HEK293 (cell line): ENCODE measurements around the gene ARCN1.

ENCODE experiments used
- CTCF ChIA-PET: fragments of 350-600 bp; formaldehyde crosslinking; extraction: SDS; loops from one replicate; lab custom pipeline; 2021; ENCODE audit warnings: antibody characterized with exemption; lab: Yijun Ruan, JAX
- POLR2A ChIA-PET: fragments of 300-600 bp; formaldehyde crosslinking; extraction: SDS; loops from one replicate; lab custom pipeline; 2020; ENCODE audit warnings: antibody characterized with exemption, inconsistent platforms; lab: Yijun Ruan, JAX
- H3K27ac ChIP-seq: fragments of 200-500 bp; sonication (Bioruptor generic); 2 replicates; pipeline ENCODE4 v1.5.1; 2014; ENCODE audit warnings: low read depth, low read length, control low read depth, inconsistent platforms; ENCODE audit errors: extremely low read depth
- H3K36me3 ChIP-seq, 2 experiments: fragments of 200-500 bp in 1 of 2; sonication (Bioruptor generic) in 1 of 2; 1 replicate in 1 of 2; 2 replicates in 1 of 2; pipeline ENCODE4 v1.5.1; 2014 to 2017; ENCODE audit warnings: inconsistent platforms in 2 of 2, low read length in 2 of 2; ENCODE audit not compliant: control insufficient read depth in 2 of 2, insufficient read depth in 1 of 2
- H3K4me1 ChIP-seq: fragments of 200-500 bp; sonication (Bioruptor generic); 2 replicates; pipeline ENCODE4 v1.5.1; 2014; ENCODE audit warnings: mild to moderate bottlenecking, low read length, inconsistent platforms; ENCODE audit not compliant: control insufficient read depth, insufficient read depth
- H3K4me3 ChIP-seq: 2 replicates; pipeline ENCODE4 v1.5.1; 2011; ENCODE audit warnings: low read depth, mild to moderate bottlenecking, control low read depth, low read length, moderate library complexity
- H3K9me3 ChIP-seq: fragments of 200-500 bp; sonication (Bioruptor generic); 2 replicates; pipeline ENCODE4 v1.5.1; 2014; ENCODE audit warnings: low read depth, low read length, inconsistent platforms; ENCODE audit not compliant: control insufficient read depth, insufficient read depth
- BCL11A ChIP-seq: fragments of 450-650 bp; formaldehyde crosslinking; IDR thresholded peaks from 2 replicates; pipeline ENCODE4 v1.5.1; 2016; ENCODE audit warnings: low read depth, missing biosample characterization, missing genetic modification characterization
- GLI4 ChIP-seq: fragments of 450-650 bp; formaldehyde crosslinking; IDR thresholded peaks from 2 replicates; pipeline ENCODE4 v1.5.1; 2016; ENCODE audit warnings: missing biosample characterization, missing genetic modification characterization
- PBX3 ChIP-seq: sonication (generic); formaldehyde crosslinking; IDR thresholded peaks from 2 replicates; pipeline ENCODE4 v1.8.1; 2022; ENCODE audit warnings: mild to moderate bottlenecking, moderate library complexity, missing genetic modification reagents
- PRDM2 ChIP-seq: fragments of 450-650 bp; formaldehyde crosslinking; IDR thresholded peaks from 2 replicates; pipeline ENCODE4 v1.5.1; 2016; ENCODE audit warnings: missing biosample characterization, missing genetic modification characterization, borderline replicate concordance
- TSHZ1 ChIP-seq: fragments of 450-650 bp; formaldehyde crosslinking; IDR thresholded peaks from 2 replicates; pipeline ENCODE4 v1.5.1; 2016; ENCODE audit warnings: missing biosample characterization, missing genetic modification characterization, borderline replicate concordance
- ZBTB6 ChIP-seq: fragments of 450-650 bp; formaldehyde crosslinking; IDR thresholded peaks from 2 replicates; pipeline ENCODE4 v1.5.1; 2017; ENCODE audit warnings: missing biosample characterization, missing genetic modification characterization
- ZNF184 ChIP-seq: fragments of 450-650 bp; IDR thresholded peaks from 2 replicates; pipeline ENCODE4 v1.5.1; 2018; ENCODE audit warnings: missing biosample characterization, mild to moderate bottlenecking, missing genetic modification characterization
- ZNF521 ChIP-seq: fragments of 450-650 bp; formaldehyde crosslinking; IDR thresholded peaks from 2 replicates; pipeline ENCODE4 v1.5.1; 2017; ENCODE audit warnings: missing biosample characterization, mild to moderate bottlenecking, missing genetic modification characterization
- ZNF629 ChIP-seq: fragments of 450-650 bp; formaldehyde crosslinking; IDR thresholded peaks from 2 replicates; pipeline ENCODE4 v1.5.1; 2017; ENCODE audit warnings: missing biosample characterization, missing genetic modification characterization
- ZNF645 ChIP-seq: fragments of 450-650 bp; formaldehyde crosslinking; IDR thresholded peaks from 2 replicates; pipeline ENCODE4; 2016; ENCODE audit warnings: missing biosample characterization, missing genetic modification characterization
- ZNF670 ChIP-seq: fragments of 450-650 bp; formaldehyde crosslinking; IDR thresholded peaks from 2 replicates; pipeline ENCODE4 v1.5.1; 2016; ENCODE audit warnings: missing biosample characterization, missing genetic modification characterization, low read depth
- ZNF701 ChIP-seq: fragments of 450-650 bp; formaldehyde crosslinking; IDR thresholded peaks from 2 replicates; pipeline ENCODE4 v1.5.1; 2016; ENCODE audit warnings: missing biosample characterization, missing genetic modification characterization
- ZNF830 ChIP-seq: fragments of 450-650 bp; IDR thresholded peaks from 2 replicates; pipeline ENCODE4 v1.5.0; 2018; ENCODE audit warnings: missing biosample characterization, missing genetic modification characterization, low read depth, mild to moderate bottlenecking, moderate library complexity
- ZNF837 ChIP-seq: fragments of 450-650 bp; formaldehyde crosslinking; IDR thresholded peaks from 2 replicates; pipeline ENCODE4 v1.5.1; 2016; ENCODE audit warnings: missing biosample characterization, missing genetic modification characterization

ARCN1 gene

GRCh38 chr11:118643995-118644345 lies 71.8 kb downstream of the ARCN1 start:
- Histone ChIP-seq H3K9me3 (no peaks in the 10 kb centered on the region), H3K27ac (no peak overlapping the region), H3K4me1 (no peaks in the 10 kb centered on the region), H3K4me3 (no peak overlapping the region), H3K36me3 (peaks cover 0 to 87% of the 10 kb centered on the region in 2 experiments; a peak in 2 of 3 replicates)
- TF ChIP-seq TSHZ1 (no peak), ZNF184 (no peak), ZBTB6 (tag by site-specific recombination) (no peak)
- ChIA-PET POLR2A (interaction anchor here (1.7 kb wide), 1 partner anchor 9 kb away, joined by 6 read pairs; no protein-coding TSS in a partner anchor), CTCF (interaction anchor here (2.0 kb wide), 1 partner anchor 8 kb away, joined by 6 read pairs; no protein-coding TSS in a partner anchor)

- Histone ChIP-seq H3K9me3 (no peaks in the 10 kb centered on the region), H3K27ac (no peak overlapping the region), H3K4me1 (no peaks in the 10 kb centered on the region)
- POLR2A ChIA-PET, result interaction anchor here (1.7 kb wide), 1 partner anchor 10 kb away, joined by 6 read pairs; no protein-coding TSS in a partner anchor
- TF ChIP-seq PBX3 (CRISPR knock-in tag) (no peak), GLI4 (no peak), PRDM2 (no peak), ZNF629 (tag by site-specific recombination) (no peak), BCL11A (tag by site-specific recombination) (no peak), ZNF837 (tag by site-specific recombination) (no peak), ZNF830 (no peak), ZNF701 (tag by site-specific recombination) (no peak), ZNF645 (tag by site-specific recombination) (no peak), ZNF670 (tag by site-specific recombination) (no peak), ZNF521 (tag by site-specific recombination) (no peak)
- TF ChIP-seq, all 188 proteins: peak for 0
- Histone ChIP-seq H3K36me3 (peaks cover 0 to 85% of the 10 kb centered on the region in 2 experiments; a peak in 2 of 3 replicates), H3K4me3 (no peak overlapping the region)
- CTCF ChIA-PET, result interaction anchor here (2.0 kb wide), 1 partner anchor 9 kb away, joined by 6 read pairs; no protein-coding TSS in a partner anchor
Observed at GRCh38 chr11:118644496-118644895, 72.3 kb downstream of the ARCN1 start.
